Measurements from ENCODE around the gene MARCHF10.

The MARCHF10 gene

GRCh38 chr17:62653826-62654761, 154.0 kb downstream of the MARCHF10 start:
- DNase-seq, result no peak

GRCh38 chr17:62653002-62653825, 154.9 kb downstream of the MARCHF10 start:
- peak; percentile 53 for DNase-seq

- no peak for DNase-seq
Measured at GRCh38 chr17:62652251-62653001, 155.7 kb downstream of the MARCHF10 start.

Measured in activated CD4-positive, alpha-beta T cell treated with anti-CD3 and anti-CD28 coated beads, Interleukin-2, amount 50 U/mL, for 1 hour (primary cell).